NCI-H345 (cell line): ENCODE measurements around the gene SORCS2.

Source experiments
- DNase-seq: peaks from one replicate; lab custom pipeline; 2025; lab: John Stamatoyannopoulos, UW

Gene SORCS2

GRCh38 chr4:7692451-7693236 lies 500.3 kb downstream of the SORCS2 start:
- no peak for DNase-seq

GRCh38 chr4:7693237-7693608 lies 500.9 kb downstream of the SORCS2 start:
- no peak for DNase-seq

- DNase-seq = no peak
These were observed 501.4 kb downstream of the SORCS2 start for GRCh38 chr4:7693711-7694110.

- no peak for DNase-seq
These were observed 502.0 kb downstream of the SORCS2 start for GRCh38 chr4:7694324-7694723.

GRCh38 chr4:7697343-7697742 lies 505.0 kb downstream of the SORCS2 start:
- no peak for DNase-seq

- no peak for DNase-seq
These were observed 505.5 kb downstream of the SORCS2 start for GRCh38 chr4:7697821-7698220.

- DNase-seq = no peak
These were observed 506.2 kb downstream of the SORCS2 start for GRCh38 chr4:7698584-7698983.

- no peak for DNase-seq
These were observed 506.7 kb downstream of the SORCS2 start for GRCh38 chr4:7699031-7699430.

GRCh38 chr4:7699825-7700224 lies 507.5 kb downstream of the SORCS2 start:
- DNase-seq = no peak

- DNase-seq = no peak
These were observed 508.3 kb downstream of the SORCS2 start for GRCh38 chr4:7700665-7701064.

- no peak for DNase-seq
These were observed 509.7 kb downstream of the SORCS2 start for GRCh38 chr4:7701866-7702649.

- no peak for DNase-seq
These were observed 511.4 kb downstream of the SORCS2 start for GRCh38 chr4:7703688-7704087.

GRCh38 chr4:7704091-7704490 lies 511.8 kb downstream of the SORCS2 start:
- no peak for DNase-seq

- no peak for DNase-seq
These were observed 512.3 kb downstream of the SORCS2 start for GRCh38 chr4:7704625-7705024.

- no peak for DNase-seq
These were observed 512.7 kb downstream of the SORCS2 start for GRCh38 chr4:7705062-7705461.

GRCh38 chr4:7705593-7705992 lies 513.3 kb downstream of the SORCS2 start:
- no peak for DNase-seq

- no peak for DNase-seq
These were observed 515.9 kb downstream of the SORCS2 start for GRCh38 chr4:7708238-7708637.

GRCh38 chr4:7708981-7709380 lies 516.6 kb downstream of the SORCS2 start:
- no peak for DNase-seq

- no peak for DNase-seq
These were observed 517.1 kb downstream of the SORCS2 start for GRCh38 chr4:7709431-7709830.

GRCh38 chr4:7710126-7710525 lies 517.8 kb downstream of the SORCS2 start:
- no peak for DNase-seq

- no peak for DNase-seq
These were observed 518.4 kb downstream of the SORCS2 start for GRCh38 chr4:7710576-7711306.

GRCh38 chr4:7711307-7711963 lies 519.1 kb downstream of the SORCS2 start:
- no peak for DNase-seq
